Epidermal melanocyte (primary cell): ENCODE data around the gene IRGC.

ENCODE experiments used
- DNase-seq: peaks from one replicate; pipeline ENCODE4 v3.0.0; 2011; ENCODE audit warnings: low spot score; ENCODE audit not compliant: insufficient read length

IRGC gene

DNA sequence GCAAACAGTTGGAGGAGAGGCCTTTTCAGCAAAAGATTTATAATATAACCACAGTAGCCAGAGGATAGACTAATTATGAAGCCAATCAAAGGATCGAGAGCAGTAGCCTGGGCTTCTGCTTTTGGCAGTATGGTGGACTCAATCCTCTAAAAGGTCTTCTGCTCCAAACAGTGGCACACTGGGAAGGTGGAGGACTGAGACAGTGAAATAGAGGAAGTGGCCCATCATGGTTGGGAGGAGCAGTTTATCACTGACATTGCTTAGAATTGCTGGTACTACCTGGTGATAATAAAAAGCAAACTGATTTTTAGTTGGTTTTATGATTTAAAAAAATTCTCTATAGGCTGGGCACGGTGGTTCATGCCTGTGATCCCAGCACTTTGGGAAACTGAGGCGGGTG, 25.0 kb upstream of the IRGC start:
- DNase-seq = no peak

DNA sequence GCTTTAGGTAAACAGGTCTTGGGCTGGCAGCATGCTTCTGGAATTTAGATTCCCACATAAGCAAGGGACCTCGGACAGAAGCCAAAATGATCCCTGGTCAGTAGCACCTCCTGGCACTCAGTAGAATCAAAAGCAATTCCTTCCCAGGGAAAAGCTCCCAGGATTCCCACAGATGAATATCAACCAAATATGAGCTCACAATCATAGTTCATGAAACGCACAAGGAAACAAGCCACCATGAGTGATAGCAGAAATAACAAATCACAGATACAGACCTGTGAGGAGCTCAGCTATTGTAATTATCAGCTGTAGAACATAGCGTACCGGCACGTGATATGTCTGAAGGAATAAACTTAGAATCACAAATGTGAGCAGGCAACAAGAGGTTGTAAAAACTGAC, 24.1 kb upstream of the IRGC start:
- DNase-seq = no peak

DNA sequence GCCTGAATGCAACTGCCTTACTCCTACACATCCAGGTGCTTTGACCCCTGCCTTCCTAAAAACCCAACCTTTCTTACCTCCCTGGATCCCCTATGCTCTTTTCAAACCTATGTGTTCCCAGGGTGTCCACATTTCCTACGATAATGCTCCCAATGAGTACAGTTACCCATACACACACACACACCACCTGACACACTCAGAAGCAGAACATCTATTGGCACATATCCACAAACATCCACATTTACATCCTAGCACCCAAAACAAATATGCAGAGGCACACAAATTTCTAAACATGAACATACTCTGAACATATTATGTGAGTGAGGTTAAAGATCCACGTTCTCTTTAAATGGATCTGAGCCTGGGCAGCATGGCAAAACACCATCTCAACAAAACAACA, 23.5 kb upstream of the IRGC start:
- DNase-seq = no peak

DNA sequence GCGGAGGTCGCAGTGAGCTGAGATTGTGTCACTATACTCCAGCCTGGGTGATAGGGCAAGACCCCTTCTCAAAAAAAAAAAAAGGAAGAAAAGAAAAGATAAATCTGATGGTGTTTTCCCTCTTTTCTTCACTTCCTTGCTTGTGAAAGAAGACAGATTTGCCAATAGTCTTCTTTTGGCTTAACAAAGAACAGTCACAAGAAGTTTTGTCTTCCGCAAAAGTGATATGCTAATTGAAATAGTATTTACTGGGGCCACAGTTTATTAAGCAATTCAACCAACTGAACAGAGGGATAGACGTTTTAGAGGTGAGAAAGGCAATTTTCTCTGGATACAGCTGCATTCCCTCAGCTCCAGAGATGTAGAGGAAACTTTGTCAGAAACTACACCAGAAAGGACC, 23.0 kb upstream of the IRGC start:
- no peak for DNase-seq

DNA sequence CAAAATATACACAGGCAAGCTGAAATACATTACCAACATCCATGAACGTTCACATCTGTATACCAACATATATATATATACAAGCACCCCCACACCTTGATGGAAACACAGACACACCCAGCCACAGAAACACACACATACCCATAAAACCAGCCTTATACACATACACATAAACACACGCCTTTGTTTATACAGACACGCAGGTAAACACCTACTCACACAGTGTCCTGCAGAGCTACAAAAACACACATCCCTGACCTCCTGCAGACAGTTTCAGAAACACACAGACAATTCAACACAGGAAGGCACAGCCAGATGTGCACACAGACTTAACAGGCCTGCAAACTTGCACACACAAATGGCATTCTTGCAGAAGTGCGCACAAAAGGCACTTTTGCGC, 21.3 kb upstream of the IRGC start:
- no peak for DNase-seq

DNA sequence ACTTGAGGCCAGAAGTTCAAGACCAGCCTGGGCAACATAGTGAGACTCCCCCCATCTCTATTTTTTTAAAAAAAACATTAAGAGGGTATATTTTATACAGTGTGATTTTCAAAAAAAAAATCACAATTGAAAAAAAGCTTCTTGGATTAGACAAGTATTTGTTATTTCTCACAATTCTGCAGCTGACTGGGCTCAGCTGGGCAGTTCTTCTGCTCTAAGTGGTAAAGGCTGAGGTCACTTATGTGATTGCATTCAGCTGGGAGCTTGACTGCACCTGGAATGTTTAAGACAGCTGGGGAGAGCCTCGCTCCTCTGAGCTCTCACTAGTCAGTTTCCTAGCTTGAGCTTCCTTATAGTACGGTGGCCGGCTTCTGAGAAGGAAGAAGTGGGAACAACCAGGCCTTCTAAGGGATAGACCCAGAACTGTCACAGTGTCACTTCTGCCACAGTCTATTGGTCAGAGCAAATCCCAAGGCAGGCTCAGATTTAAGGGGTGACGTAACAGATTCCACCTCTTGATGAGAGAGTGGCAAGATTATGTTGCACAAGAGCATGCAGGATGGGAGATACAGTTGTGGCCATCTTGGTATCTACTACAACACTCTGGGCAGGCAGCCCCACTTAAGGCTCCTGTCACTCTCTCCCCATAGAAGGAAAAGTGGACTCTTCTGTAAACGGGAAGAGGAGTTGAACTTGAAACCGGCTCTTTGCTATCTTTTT, 19.7 kb upstream of the IRGC start:
- DNase-seq = no peak

DNA sequence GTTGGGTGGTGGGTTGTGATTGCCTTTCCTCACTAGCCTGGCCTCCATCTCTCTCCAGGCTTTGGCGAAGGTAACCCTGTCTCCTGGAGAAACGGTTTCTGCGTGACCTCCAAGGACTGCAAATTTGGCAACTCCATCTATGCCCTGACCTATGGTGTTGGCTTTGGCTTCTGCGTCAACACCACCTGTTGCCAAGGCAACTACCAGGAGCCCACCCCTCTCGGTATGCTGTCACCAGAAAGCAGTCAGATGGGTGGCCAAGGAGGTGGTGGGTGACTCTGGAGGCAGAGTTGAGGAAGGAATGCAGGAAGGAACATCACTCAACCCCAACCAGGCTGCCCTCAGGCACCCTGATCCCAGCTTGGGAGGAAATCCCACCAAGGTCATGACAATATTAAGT, 18.6 kb upstream of the IRGC start:
- DNase-seq = no peak

DNA sequence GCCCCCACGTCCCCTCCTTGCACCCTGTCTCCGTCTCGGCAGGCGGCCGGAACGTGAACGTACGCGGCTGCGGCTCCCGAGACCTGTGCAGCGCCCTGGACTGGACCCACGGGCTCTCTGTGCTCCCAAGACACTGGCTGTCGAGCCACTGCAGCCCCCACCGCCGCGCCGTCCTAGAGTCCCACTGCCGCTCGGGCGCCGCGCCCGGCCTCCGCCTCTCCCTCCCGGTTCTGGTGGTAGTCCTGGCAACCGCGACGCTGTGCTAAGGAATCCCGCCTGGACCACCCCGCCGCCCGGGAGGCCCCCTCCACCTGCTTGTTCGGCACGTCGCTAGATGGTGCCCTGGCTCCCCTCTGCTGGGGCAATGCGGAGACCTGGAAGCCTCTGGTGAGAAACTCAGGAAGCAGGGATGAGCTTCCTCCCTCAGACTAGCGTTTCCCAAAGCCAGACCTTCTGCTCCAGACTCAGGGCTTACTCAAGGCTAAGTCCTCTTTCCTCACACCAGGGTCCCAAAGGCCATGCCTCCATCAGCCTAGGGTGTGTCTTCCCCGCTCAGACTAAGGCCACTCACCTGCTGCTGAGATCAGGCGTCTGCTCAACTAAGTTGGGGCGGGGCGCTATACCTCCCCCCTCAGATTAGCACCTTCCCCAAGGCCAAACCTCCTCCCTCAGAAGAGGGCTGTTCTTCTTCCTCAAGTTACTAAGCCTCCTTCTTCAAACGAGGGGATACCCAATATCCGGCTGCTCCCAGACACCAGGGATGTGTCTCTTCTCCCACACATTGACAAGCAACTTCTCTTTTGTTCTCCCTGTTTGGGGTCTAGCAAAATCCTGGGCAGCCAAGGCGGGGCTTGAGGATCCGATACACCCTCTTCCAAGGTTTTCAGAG, 16.1 kb upstream of the IRGC start:
- DNase-seq = no peak

DNA sequence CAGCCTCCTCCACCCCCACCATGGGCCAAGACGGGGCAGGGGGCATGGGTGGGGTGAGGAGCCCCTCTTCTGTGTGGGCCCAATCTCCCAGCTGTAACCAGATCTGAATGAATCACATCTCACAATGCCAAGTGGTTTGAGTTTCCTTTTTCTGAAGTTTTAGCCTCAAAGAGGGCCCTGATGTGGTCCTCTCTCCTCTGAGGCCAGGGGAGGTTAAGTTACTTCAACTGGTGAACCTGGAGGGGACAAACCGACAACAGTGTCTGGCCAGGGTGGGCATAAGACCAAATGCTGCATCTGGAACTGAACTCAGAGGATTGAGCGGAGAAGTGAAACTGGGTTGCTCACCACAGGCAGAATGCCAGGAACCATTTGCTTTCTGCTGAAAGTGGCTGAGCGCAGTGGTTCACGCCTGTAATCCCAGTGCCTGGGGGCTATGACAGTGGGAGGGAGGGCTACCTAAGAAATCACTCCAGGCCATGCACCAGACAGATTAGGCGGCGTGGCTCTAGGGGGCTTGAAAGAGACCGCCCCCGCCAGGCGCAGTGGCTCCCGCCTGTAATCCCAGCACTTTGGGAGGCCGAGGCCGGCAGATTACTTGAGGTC, 15.4 kb upstream of the IRGC start:
- no peak for DNase-seq

DNA sequence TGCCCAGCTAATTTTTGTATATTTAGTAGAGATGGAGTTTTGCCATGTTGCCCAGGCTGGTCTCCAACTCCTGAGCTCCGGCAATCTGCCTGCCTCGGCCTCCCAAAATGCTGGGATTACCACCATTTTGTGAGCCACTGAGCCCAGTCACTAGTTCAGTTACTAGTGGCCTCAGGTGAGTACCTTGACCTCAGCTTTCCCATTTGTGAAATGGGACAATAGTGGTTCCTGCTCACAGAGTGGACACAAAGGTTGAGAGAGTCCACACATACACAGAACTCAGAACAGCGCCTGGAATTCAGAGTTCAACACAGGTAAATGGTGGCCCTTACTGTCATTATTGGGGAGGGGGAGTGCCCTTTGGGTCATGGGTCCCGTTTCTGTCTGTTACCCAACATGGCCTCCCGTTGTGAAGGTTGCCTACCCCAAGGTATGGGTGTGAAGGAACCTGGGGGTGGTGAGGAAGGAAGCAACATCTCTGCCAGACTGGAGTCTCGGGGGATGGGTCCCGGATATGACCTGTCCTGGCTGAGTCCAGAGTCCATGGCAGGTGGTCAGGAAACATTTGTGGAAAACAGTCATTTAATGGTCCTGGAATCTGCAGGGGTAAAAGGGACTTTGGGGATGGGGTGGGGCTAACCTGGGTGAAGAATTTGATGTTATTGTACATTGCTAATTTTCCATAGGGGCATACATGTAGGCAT, 11.7 kb upstream of the IRGC start:
- DNase-seq = no peak

DNA sequence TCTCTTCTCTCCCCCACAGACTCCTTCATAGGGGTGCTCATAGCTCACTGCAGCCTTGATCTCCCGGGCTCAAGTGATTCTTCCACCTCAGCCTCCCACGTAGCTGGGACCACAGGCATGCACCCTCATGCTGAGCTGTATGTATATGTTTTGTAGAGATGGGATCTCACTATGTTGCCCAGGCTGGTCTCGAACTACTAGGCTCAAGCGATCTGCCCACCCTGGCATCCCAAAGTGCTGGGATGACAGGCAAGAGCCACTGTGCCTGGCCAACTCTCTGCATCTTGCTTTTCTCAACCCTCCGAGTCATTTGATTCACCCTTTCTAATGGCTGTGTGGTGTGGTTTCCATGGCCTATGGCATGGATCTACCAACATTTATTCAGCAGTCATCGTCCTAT, 10.1 kb upstream of the IRGC start:
- no peak for DNase-seq

DNA sequence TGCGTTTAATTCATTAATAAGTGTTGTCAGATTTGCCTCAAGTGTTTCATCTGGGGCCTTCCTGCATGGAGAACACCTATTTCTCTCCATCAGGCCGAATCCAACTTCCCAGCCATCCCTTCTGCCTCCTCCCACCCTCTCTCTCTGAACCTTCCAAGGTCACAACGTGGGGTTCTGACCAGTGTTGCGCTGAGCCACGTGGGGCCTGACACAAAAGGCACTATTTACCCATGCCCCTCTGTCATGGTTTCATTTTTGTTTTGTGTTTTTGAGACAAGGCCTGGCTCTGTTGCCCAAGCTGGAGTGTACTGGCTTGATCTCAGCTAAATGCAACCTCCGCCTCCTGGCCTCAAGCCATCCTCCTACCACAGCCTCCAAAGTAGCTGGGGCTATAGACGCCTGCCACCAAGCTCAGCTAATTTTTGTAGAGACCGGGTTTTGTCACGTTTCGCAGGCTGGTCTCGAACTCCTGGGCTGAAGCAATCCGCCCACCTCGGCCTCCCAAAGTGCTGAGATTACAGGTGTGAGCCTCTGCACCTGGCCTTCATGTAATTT, 8.6 kb upstream of the IRGC start:
- no peak for DNase-seq

DNA sequence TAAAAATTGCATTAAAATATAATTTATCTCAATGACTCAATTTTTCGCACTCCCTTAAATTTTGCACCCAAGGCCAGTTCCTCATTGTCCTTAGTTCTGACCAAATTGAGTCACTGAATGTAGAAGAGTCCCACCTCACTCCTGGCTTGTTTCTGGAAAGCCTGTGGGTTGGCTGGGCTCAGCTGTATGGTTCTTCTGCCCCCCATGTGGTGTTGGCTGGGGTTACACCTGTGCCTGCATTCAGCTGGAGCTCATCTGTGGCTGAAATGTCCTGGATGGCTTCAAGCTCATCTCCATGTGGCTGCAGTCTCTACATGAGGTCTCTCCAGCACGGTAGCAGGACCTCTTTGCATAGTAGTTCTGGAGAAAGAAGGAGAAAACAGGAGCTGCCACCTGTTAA, 7.2 kb upstream of the IRGC start:
- DNase-seq = no peak

DNA sequence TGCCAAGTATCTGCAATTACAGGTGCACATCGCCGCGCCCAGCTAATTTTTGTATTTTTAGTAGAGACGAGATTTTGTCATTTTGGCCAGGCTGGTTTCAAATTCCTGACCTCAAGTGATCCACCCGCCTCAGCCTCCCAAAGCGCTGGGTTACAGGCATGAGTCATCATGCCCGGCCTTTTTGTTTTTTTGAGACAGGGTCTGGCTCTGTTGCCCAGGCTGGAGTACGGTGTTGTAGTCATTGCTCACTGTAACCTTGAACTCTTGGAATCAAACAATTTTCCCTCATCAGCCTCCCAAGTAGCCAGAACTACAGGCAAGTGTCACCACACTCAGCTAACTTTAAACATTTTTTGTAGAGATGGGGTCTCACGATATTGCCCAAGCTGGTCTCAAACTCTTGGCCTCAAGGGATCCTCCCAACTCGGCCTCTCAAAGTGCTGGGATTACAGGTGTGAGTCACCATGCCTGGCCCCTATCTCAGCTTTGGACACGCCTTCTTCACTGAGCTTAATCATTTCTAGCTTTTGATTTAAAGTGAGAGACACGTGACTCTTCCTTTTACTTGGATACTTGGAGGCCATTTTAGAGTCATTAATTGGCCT, 4.0 kb upstream of the IRGC start:
- no peak for DNase-seq

DNA sequence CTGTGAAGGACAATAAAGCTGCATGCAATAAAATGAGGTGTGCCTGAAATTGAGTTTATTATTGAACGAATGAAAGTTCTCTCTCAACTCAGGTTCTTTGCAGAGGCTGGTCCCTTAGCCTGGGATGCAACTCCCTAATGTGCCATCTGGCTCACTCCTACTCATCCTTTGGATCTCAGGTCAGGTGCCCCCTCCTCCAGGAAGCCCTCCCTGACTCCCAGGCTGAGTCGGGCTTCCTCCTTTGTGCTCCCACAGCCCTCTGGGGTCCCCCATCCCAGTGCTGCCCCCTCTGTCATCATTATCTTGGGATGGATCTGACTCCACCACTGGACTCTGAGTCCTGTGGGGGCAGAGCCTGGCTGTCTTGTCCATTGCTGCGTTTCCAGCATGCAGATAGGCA, 2.7 kb upstream of the IRGC start:
- no peak for DNase-seq

DNA sequence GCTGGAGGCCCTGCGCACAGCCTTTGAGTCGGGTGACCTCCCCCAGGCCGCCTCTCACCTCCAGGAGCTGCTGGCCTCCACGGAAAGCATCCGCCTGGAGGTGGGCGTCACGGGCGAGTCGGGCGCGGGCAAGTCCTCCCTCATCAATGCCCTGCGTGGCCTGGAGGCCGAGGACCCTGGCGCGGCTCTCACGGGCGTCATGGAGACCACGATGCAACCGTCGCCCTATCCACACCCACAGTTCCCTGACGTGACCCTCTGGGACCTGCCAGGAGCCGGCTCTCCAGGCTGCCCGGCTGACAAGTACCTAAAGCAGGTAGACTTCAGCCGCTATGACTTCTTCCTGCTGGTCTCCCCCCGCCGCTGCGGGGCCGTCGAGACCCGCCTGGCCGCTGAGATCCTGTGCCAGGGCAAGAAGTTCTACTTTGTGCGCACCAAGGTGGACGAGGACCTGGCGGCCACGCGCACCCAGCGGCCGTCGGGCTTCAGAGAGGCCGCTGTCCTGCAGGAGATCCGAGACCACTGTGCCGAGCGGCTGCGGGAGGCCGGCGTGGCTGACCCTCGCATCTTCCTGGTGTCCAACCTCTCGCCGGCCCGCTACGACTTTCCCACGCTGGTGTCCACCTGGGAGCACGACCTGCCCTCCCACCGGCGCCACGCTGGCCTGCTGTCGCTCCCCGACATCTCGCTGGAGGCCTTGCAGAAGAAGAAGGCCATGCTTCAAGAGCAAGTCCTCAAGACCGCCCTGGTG, 2.9 kb downstream of the IRGC start:
- DNase-seq = no peak

DNA sequence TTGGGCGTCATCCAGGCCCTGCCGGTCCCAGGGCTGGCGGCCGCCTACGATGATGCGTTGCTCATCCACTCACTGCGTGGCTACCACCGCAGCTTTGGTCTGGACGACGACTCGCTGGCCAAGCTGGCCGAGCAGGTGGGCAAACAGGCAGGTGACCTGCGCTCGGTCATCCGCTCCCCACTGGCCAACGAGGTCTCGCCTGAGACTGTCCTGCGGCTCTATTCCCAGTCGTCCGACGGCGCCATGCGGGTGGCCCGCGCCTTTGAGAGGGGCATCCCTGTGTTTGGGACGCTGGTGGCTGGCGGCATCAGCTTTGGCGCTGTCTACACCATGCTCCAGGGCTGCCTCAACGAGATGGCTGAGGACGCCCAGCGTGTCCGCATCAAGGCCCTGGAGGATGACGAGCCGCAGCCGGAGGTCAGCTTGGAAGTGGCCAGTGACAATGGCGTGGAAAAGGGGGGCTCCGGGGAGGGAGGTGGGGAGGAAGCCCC, 3.5 kb downstream of the IRGC start:
- no peak for DNase-seq

DNA sequence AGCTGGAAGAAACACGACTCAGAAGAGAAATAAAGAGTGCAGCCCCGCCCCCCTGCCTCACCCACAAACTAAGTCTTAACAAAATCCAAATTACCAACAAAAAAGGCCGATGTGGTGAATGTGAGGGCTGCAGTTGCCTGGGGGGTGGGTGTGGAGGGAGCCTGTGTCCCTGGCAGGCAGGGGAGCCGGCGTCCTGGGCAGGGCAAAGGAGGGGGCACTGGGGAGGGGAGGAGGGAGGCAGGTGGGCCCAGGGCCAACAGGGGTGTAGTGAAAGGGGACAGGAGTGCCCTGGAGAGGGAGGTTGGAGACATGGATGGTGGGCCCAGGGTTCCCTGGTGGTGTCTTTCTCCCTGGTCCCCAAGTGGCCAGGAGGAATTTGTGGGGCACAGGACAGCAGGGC, 4.0 kb downstream of the IRGC start:
- DNase-seq = no peak

DNA sequence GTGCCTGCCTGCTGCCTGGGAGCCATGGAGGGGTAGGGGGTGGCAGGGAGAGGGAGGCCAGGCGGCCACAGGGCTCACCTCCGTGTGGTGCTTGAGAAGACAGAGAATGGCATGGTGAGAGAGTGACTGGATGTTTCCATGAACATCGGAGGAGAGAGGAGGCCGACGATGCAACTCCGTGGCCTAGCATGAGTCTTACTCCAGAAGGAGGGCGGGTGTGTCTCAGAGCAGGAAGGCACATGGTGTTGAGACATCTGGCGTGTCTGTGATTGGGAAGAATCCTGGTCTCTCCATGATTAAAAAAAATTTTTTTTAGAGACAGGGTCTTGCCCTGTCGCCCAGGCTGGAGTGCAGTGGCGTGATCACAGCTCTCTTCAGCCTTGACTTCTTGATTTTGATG, 5.1 kb downstream of the IRGC start:
- no peak for DNase-seq

DNA sequence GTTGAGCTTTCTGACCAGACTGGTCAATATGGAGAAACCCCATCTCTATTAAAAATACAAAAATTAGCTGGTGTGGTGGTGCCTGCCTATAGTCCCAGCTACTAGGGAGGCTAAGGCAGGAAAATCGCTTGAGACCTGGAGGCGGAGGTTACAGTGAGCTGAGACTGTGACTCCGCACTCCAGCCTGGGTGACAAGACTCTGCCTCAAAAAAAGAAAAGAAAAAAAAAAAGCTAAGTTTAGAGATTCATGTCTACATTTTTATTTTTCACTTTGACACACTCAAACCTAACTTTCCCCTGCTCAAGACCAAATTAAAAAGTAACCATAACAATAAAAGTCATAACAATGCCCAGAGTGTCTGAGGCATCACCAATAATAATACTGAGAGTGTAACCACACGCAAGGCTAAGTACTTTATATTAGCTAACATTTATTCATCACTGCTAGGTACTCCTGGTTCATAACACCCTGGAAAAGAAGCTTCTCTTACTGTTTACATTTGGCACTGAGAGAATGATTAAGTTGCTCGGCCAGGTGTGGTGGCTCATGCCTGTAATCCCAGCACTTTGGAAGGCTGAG, 5.7 kb downstream of the IRGC start:
- no peak for DNase-seq
